AG04449 (cell line): ENCODE measurements around the gene LY6G5B.
A peak's percentile ranks its signal among the peaks of the same experiment; 100 is the strongest.

Experiments
- CTCF ChIA-PET: fragments of 350-600 bp; formaldehyde crosslinking; extraction: SDS; loops from one replicate; lab custom pipeline; 2021; ENCODE audit warnings: antibody characterized with exemption; lab: Yijun Ruan, JAX
- POLR2A ChIA-PET: fragments of 400-600, 350-600 bp; formaldehyde crosslinking; extraction: SDS; loops from one replicate; lab custom pipeline; 2020; ENCODE audit warnings: antibody characterized with exemption, inconsistent platforms; lab: Yijun Ruan, JAX
- DNase-seq: peaks from one replicate; pipeline ENCODE4 v3.0.0-alpha.2; 2010; ENCODE audit warnings: low read depth, low spot score
- H3K4me3 ChIP-seq: 2 replicates; pipeline ENCODE4 v1.5.1; 2011; ENCODE audit warnings: low read depth, mild to moderate bottlenecking, control low read depth, low read length
- TF ChIP-seq, protein P1 (sequence below): IDR thresholded peaks from one replicate; pipeline ENCODE4 v1.5.1; 2011; ENCODE audit warnings: mild to moderate bottlenecking, moderate library complexity, low read length, control low read depth, inconsistent platforms; ENCODE audit not compliant: insufficient read depth; ENCODE audit errors: missing control alignments

Gene LY6G5B

DNA sequence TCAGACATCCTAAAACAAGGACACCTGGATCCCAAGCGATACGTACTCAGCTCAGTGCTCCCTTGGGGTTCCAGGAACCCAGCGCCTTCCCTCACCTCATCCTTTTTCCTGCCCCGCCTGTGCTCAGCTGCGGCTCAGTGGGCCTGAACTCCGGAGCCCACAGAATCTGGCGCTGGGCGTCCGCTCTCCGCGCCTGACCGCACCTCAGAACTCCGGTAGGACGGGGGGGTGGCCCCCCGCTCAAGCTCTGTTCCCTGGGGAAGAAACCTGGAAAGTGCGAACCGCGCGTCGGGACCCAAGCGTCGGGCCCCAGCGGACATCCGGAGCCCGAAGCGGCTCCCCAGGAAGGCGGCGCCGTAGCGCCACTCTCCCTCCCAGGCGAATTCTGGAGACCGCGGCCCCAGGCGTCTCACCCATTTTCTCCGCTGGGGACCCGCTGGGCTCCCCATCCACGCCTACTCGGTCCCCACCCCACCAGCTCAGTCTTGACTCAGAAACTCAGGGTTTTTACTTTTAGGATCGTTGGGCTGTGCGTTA lies 11.4 kb downstream of the LY6G5B start:
- TF ChIP-seq, protein P1, sequence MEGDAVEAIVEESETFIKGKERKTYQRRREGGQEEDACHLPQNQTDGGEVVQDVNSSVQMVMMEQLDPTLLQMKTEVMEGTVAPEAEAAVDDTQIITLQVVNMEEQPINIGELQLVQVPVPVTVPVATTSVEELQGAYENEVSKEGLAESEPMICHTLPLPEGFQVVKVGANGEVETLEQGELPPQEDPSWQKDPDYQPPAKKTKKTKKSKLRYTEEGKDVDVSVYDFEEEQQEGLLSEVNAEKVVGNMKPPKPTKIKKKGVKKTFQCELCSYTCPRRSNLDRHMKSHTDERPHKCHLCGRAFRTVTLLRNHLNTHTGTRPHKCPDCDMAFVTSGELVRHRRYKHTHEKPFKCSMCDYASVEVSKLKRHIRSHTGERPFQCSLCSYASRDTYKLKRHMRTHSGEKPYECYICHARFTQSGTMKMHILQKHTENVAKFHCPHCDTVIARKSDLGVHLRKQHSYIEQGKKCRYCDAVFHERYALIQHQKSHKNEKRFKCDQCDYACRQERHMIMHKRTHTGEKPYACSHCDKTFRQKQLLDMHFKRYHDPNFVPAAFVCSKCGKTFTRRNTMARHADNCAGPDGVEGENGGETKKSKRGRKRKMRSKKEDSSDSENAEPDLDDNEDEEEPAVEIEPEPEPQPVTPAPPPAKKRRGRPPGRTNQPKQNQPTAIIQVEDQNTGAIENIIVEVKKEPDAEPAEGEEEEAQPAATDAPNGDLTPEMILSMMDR = peak; percentile 21
- ChIA-PET CTCF (interaction anchor here (0.6 to 4.9 kb wide), 23 partner anchors 10 to 275 kb away, joined by 3 to 60 read pairs (median 6); partner anchors contain the start of genes ABHD16A, C6orf47, GPANK1 and HSPA1B), POLR2A (interaction anchor here (0.6 kb wide), 1 partner anchor 66 kb away, joined by 4 read pairs; no protein-coding TSS in a partner anchor)
- H3K4me3 ChIP-seq = peak overlapping the region; percentile 58
- no peak for DNase-seq

DNA sequence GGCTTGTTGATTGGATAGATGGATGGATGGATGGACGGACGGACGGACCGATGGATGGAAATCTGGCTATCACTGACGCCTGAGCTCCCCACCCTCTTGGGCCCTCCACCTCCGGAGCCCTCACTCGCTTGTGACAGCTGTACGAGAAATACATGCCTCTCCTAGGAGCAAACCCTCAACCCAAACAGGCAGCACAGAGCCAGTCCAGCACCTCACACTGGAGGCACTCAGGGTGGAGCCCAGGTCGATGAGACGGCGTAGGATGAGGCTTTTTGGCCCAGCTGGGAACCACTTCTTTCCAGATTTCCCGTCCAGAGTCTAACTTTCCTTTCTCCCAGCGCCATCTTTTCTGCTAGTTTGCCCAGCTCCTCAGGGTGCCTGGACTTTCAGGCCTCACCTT lies 13.8 kb downstream of the LY6G5B start:
- no peak overlapping the region for H3K4me3 ChIP-seq
- POLR2A ChIA-PET = interaction anchor here (1.4 kb wide), 1 partner anchor 143 kb away, joined by 5 read pairs; no protein-coding TSS in a partner anchor
- CTCF ChIA-PET = interaction anchor here (1.5 to 2.4 kb wide), 2 partner anchors 124 to 268 kb away, joined by 3 to 9 read pairs; partner anchors contain the start of gene LSM2
- no peak for DNase-seq
- TF ChIP-seq, protein P1 = no peak

DNA sequence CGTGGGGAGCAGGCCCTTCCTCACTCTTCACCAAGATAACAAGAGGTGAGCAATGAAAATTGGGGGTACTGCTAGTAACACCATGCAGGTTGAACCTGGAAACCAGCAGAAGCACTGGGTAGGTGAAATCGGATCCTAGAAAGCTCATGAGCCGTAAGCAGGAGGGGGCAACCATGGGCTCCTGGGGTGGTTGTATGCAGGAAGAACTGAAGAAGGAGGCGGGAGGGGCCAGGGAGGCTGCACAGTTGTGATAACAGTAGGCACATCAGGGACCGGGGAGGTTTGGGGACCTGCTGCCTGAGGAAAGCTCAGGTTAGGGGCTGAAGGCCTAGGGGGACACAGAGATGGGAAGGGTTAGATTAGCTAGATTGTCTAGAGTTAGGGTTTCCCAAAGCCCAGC lies 16.7 kb downstream of the LY6G5B start:
- DNase-seq = no peak
- ChIA-PET CTCF (interaction anchor here (0.8 to 1.6 kb wide), 3 partner anchors 83 to 266 kb away, joined by 3 read pairs; no protein-coding TSS in a partner anchor), POLR2A (no interaction called here)
- TF ChIP-seq, protein P1 = no peak
- H3K4me3 ChIP-seq = no peak overlapping the region

DNA sequence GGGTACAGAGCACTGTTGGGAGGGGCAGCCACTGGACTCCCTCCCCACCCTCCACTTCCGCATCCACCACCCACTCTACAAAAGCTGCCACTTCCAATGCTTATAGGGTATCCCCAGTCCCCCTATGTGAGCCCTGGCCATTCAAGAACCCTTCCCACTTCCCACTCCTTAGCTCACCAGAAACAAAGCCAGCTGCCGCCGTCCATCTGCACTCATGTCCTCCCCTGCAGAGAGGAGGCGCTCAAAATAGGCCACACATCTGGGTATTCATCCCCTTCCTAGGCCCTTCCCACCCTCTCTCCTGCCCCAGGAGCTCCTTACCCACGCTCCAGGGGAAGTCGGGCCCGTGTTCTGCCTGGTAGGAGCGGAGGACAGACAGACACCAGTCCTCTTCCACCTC lies 17.5 kb downstream of the LY6G5B start:
- DNase-seq = no peak
- ChIA-PET CTCF (interaction anchor here (0.8 to 1.6 kb wide), 4 partner anchors 9 to 142 kb away, joined by 3 to 4 read pairs (median 4); partner anchors contain the start of gene LY6G5B), POLR2A (interaction anchor here (1.2 kb wide), 1 partner anchor 140 kb away, joined by 5 read pairs; the partner anchor contains the start of gene HSPA1B)
- no peak overlapping the region for H3K4me3 ChIP-seq
- TF ChIP-seq, protein P1 = no peak

DNA sequence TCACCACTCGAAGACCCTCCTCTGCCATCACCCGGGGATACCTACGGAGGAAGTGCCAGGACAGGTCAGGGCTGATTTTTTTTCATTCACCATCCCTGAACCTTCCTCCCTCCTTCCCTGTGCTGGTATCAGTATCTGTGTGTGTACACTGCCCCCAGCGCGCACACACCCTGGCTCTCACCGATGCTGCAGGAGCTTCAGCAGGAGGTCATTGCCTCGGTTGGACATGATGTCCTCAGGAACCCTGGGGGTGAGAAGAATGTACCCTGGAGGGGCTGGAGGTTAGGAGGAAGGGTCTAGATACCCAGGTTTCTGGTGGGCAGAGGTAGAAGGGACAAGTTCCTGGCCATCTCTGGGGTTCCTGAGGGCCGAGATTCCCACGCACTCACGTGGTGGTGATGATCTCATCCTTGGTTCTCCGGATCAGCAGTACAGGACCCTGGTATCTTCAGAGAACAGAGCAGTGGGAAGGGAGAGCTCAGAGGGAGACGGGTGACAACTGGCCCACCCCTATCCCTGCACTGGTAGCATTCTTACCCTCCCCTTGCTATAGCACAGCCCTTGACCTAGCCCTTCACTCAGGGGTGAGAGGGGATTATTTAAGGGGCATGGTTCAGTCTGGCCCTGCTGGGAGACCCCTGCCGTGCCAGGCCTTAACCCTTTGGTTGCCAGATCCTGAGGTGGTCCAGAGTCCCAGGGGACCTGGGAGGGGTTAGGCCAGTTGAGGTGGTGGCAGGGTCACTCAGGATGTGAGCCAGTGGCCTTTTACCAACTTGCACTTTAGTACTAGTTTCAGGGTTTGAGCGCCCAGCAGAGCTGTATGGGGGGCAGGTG lies 18.3 kb downstream of the LY6G5B start:
- DNase-seq = no peak
- no peak overlapping the region for H3K4me3 ChIP-seq
- ChIA-PET CTCF (interaction anchor here (1.0 to 1.6 kb wide), 3 partner anchors 8 to 18 kb away, joined by 3 to 4 read pairs (median 4); partner anchors contain the start of gene LY6G5B), POLR2A (interaction anchor here (1.2 kb wide), 1 partner anchor 139 kb away, joined by 5 read pairs; the partner anchor contains the start of gene HSPA1B)
- TF ChIP-seq, protein P1 = no peak
